K562 (cell line): ENCODE measurements around the gene TAF5. TPM values are rescaled to one million over a fixed set of nuclear protein-coding genes. Genes with fewer than 3 reads are reported as not detected.

Experiments
- CBX8 ChIP-seq: fragments of 200-600 bp; sonication (generic); IDR thresholded peaks from 2 replicates; pipeline ENCODE4 v1.6.1; 2012; ENCODE audit warnings: borderline replicate concordance, mixed run types, low read depth, mild to moderate bottlenecking, moderate library complexity, mixed read lengths, low read length, control low read depth, inconsistent platforms; ENCODE audit not compliant: poor library complexity, severe bottlenecking; ENCODE audit errors: extremely low read depth
- NBN ChIP-seq: fragments of 450-650 bp; IDR thresholded peaks from 2 replicates; pipeline ENCODE4 v1.6.1; 2016; ENCODE audit warnings: low read depth, mild to moderate bottlenecking
- POLR3G ChIP-seq: IDR thresholded peaks from 2 replicates; pipeline ENCODE4 v1.6.1; 2011; ENCODE audit not compliant: insufficient read length, insufficient replicate concordance; ENCODE audit errors: extremely low read depth
- STAT5B ChIP-seq: fragments of 250-450 bp; sonication (Bioruptor Pico); IDR thresholded peaks from 2 replicates; pipeline ENCODE4 v1.8.0; 2021; ENCODE audit warnings: mild to moderate bottlenecking, inconsistent platforms
- ZBTB7A ChIP-seq: IDR thresholded peaks from 2 replicates; pipeline ENCODE4 v1.6.1; 2011; ENCODE audit warnings: low read depth, mild to moderate bottlenecking, low read length, moderate library complexity, borderline replicate concordance; ENCODE audit not compliant: control insufficient read depth
- ZBTB8A ChIP-seq: fragments of 450-650 bp; IDR thresholded peaks from 2 replicates; pipeline ENCODE4 v1.6.1; 2018; ENCODE audit warnings: mild to moderate bottlenecking, moderate library complexity; ENCODE audit not compliant: partially characterized antibody
- ZC3H8 ChIP-seq: fragments of 450-650 bp; IDR thresholded peaks from 2 replicates; pipeline ENCODE4 v1.6.1; 2017
- ZFP36 ChIP-seq: fragments of 150-350 bp; IDR thresholded peaks from 2 replicates; pipeline ENCODE4 v1.6.1; 2018; ENCODE audit warnings: low read length, low read depth; ENCODE audit not compliant: partially characterized antibody
- ZNF431 ChIP-seq: sonication (generic); formaldehyde crosslinking; IDR thresholded peaks from 2 replicates; pipeline ENCODE4 v1.8.0; 2022; ENCODE audit warnings: mild to moderate bottlenecking, missing genetic modification reagents
- polyA plus RNA-seq, 8 experiments: library from polyadenylated mRNA; depleted of rRNA in 4 of 8; stranded (reverse) in 5 of 8; unstranded in 3 of 8; fragments of >200 nt; fragmentation: Nextera tagmentation in 2 of 8; fragmentation: Illumina TruSeq in 1 of 8; extraction: Ambion mirVana in 2 of 8; extraction: Trizol in 1 of 8; gene quantifications; 2 replicates each; pipeline versions ENCODE4 v1.2.1 to v1.2.3, GENCODE V29; 2011 to 2014; ENCODE audit warnings: inconsistent platforms in 1 of 8, missing spikeins in 1 of 8
- total RNA-seq, 7 experiments: library from RNA; depleted of rRNA in 6 of 7; stranded (reverse); fragments of >200 nt in 6 of 7; fragmentation: Illumina TruSeq in 2 of 7; extraction: Trizol in 2 of 7; gene quantifications; 2 replicates each; pipeline versions ENCODE4 v1.2.1 to v1.2.3, GENCODE V29; 2011 to 2021; ENCODE audit warnings: low replicate concordance in 1 of 7
- TF ChIP-seq, protein P1 (sequence below): sonication (generic); formaldehyde crosslinking; IDR thresholded peaks from 2 replicates; pipeline ENCODE4 v1.8.0; 2022; ENCODE audit warnings: mild to moderate bottlenecking, low read depth, missing genetic modification reagents
- TF ChIP-seq, protein P2 (sequence below): fragments of 450-650 bp; IDR thresholded peaks from 2 replicates; pipeline ENCODE4 v1.7.0; 2016; ENCODE audit warnings: borderline replicate concordance
- TF ChIP-seq, protein P3 (sequence below): fragments of 250-450 bp; sonication (Bioruptor Pico); IDR thresholded peaks from 2 replicates; pipeline ENCODE4 v1.4.0; 2020
- TF ChIP-seq, protein P4 (sequence below): fragments of 250-450 bp; sonication (Bioruptor Pico); IDR thresholded peaks from 2 replicates; pipeline ENCODE4 v1.4.0; 2020; ENCODE audit warnings: mild to moderate bottlenecking
- TF ChIP-seq, protein P5 (sequence below): fragments of 200-800 bp; sonication (Bioruptor generic); IDR thresholded peaks from 2 replicates; pipeline ENCODE4 v1.6.1; 2016; ENCODE audit warnings: missing genetic modification characterization, missing compliant biosample characterization
- TF ChIP-seq, protein P6 (sequence below), 2 experiments: fragments of 450-650 bp; conservative IDR thresholded peaks; 2 replicates each; pipeline ENCODE4 v1.6.1; 2017; ENCODE audit warnings: mild to moderate bottlenecking in 2 of 2, moderate library complexity in 2 of 2

The TAF5 gene
- total and polyA plus RNA-seq, 9 of the 15 experiments (the other 6 are each of a cell fraction or from before 2014, with no cell fraction given), result 4.2 to 11.9 (median 9.3) TPM

DNA sequence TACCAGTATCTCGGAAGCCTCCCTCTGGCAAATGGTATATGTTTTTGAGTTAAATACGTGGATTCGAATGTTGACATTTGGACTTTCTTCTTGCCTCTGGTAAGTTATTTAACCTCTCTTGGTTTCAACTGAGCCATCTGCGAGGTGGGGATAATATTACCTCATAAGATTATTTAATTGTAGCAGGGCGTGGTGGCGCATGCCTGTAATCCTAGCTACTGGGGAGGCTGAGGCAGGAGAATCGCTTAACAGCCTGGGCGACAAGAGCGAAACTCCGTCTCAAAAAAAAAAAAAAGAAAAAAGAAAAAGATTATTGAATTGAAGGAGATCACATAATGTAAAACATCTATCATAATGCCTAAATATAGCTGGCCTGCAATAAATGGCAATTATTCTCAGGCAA is 396 bp upstream of the TAF5 start (continued):
- TF ChIP-seq, protein P1, sequence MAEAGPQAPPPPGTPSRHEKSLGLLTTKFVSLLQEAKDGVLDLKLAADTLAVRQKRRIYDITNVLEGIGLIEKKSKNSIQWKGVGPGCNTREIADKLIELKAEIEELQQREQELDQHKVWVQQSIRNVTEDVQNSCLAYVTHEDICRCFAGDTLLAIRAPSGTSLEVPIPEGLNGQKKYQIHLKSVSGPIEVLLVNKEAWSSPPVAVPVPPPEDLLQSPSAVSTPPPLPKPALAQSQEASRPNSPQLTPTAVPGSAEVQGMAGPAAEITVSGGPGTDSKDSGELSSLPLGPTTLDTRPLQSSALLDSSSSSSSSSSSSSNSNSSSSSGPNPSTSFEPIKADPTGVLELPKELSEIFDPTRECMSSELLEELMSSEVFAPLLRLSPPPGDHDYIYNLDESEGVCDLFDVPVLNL (CRISPR knock-in tag), result no peak
- peak; percentile 75; the same call in 1 of the 2 replicates for TF ChIP-seq NBN
- TF ChIP-seq ZNF431 (CRISPR knock-in tag), result no peak
- TF ChIP-seq ZC3H8, result no peak
- TF ChIP-seq, protein P2, sequence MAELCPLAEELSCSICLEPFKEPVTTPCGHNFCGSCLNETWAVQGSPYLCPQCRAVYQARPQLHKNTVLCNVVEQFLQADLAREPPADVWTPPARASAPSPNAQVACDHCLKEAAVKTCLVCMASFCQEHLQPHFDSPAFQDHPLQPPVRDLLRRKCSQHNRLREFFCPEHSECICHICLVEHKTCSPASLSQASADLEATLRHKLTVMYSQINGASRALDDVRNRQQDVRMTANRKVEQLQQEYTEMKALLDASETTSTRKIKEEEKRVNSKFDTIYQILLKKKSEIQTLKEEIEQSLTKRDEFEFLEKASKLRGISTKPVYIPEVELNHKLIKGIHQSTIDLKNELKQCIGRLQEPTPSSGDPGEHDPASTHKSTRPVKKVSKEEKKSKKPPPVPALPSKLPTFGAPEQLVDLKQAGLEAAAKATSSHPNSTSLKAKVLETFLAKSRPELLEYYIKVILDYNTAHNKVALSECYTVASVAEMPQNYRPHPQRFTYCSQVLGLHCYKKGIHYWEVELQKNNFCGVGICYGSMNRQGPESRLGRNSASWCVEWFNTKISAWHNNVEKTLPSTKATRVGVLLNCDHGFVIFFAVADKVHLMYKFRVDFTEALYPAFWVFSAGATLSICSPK, result no peak
- TF ChIP-seq, protein P3, sequence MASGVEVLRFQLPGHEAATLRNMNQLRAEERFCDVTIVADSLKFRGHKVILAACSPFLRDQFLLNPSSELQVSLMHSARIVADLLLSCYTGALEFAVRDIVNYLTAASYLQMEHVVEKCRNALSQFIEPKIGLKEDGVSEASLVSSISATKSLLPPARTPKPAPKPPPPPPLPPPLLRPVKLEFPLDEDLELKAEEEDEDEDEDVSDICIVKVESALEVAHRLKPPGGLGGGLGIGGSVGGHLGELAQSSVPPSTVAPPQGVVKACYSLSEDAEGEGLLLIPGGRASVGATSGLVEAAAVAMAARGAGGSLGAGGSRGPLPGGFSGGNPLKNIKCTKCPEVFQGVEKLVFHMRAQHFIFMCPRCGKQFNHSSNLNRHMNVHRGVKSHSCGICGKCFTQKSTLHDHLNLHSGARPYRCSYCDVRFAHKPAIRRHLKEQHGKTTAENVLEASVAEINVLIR (CRISPR knock-in tag), result no peak
- TF ChIP-seq CBX8, result no peak
- TF ChIP-seq ZFP36, result no peak
- no peak for TF ChIP-seq ZBTB8A
- no peak for TF ChIP-seq ZBTB7A
- TF ChIP-seq, protein P4, sequence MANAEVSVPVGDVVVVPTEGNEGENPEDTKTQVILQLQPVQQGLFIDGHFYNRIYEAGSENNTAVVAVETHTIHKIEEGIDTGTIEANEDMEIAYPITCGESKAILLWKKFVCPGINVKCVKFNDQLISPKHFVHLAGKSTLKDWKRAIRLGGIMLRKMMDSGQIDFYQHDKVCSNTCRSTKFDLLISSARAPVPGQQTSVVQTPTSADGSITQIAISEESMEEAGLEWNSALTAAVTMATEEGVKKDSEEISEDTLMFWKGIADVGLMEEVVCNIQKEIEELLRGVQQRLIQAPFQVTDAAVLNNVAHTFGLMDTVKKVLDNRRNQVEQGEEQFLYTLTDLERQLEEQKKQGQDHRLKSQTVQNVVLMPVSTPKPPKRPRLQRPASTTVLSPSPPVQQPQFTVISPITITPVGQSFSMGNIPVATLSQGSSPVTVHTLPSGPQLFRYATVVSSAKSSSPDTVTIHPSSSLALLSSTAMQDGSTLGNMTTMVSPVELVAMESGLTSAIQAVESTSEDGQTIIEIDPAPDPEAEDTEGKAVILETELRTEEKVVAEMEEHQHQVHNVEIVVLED (CRISPR knock-in tag), result no peak
- TF ChIP-seq, protein P5, sequence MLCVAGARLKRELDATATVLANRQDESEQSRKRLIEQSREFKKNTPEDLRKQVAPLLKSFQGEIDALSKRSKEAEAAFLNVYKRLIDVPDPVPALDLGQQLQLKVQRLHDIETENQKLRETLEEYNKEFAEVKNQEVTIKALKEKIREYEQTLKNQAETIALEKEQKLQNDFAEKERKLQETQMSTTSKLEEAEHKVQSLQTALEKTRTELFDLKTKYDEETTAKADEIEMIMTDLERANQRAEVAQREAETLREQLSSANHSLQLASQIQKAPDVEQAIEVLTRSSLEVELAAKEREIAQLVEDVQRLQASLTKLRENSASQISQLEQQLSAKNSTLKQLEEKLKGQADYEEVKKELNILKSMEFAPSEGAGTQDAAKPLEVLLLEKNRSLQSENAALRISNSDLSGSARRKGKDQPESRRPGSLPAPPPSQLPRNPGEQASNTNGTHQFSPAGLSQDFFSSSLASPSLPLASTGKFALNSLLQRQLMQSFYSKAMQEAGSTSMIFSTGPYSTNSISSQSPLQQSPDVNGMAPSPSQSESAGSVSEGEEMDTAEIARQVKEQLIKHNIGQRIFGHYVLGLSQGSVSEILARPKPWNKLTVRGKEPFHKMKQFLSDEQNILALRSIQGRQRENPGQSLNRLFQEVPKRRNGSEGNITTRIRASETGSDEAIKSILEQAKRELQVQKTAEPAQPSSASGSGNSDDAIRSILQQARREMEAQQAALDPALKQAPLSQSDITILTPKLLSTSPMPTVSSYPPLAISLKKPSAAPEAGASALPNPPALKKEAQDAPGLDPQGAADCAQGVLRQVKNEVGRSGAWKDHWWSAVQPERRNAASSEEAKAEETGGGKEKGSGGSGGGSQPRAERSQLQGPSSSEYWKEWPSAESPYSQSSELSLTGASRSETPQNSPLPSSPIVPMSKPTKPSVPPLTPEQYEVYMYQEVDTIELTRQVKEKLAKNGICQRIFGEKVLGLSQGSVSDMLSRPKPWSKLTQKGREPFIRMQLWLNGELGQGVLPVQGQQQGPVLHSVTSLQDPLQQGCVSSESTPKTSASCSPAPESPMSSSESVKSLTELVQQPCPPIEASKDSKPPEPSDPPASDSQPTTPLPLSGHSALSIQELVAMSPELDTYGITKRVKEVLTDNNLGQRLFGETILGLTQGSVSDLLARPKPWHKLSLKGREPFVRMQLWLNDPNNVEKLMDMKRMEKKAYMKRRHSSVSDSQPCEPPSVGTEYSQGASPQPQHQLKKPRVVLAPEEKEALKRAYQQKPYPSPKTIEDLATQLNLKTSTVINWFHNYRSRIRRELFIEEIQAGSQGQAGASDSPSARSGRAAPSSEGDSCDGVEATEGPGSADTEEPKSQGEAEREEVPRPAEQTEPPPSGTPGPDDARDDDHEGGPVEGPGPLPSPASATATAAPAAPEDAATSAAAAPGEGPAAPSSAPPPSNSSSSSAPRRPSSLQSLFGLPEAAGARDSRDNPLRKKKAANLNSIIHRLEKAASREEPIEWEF (CRISPR knock-in tag), result no peak
- TF ChIP-seq, protein P6, sequence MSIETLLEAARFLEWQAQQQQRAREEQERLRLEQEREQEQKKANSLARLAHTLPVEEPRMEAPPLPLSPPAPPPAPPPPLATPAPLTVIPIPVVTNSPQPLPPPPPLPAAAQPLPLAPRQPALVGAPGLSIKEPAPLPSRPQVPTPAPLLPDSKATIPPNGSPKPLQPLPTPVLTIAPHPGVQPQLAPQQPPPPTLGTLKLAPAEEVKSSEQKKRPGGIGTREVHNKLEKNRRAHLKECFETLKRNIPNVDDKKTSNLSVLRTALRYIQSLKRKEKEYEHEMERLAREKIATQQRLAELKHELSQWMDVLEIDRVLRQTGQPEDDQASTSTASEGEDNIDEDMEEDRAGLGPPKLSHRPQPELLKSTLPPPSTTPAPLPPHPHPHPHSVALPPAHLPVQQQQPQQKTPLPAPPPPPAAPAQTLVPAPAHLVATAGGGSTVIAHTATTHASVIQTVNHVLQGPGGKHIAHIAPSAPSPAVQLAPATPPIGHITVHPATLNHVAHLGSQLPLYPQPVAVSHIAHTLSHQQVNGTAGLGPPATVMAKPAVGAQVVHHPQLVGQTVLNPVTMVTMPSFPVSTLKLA (conservative IDR thresholded peaks at IDR 0.05), result no peak
- TF ChIP-seq STAT5B (CRISPR knock-in tag), result no peak
- TF ChIP-seq POLR3G, result no peak
